H1 (cell line): Measurements from ENCODE around the gene EGR4. TPM values are rescaled to one million over a fixed set of nuclear protein-coding genes. Genes with fewer than 3 reads are reported as not detected.
"Not testable (repeated sequence)": the region's sequence is repeated elsewhere in the genome, so short reads cannot be mapped to it uniquely, and the experiment has no call there.

ENCODE experiments used
- CTCF ChIA-PET: fragments of 300-600 bp; sonication (Branson Sonifier 250); formaldehyde crosslinking; loops from one replicate; lab custom pipeline; 2021; ENCODE audit not compliant: partially characterized antibody; lab: Charles Lee
- POLR2A ChIA-PET: fragments of 300-600 bp; sonication (Branson Sonifier 250); formaldehyde crosslinking; loops from one replicate; lab custom pipeline; 2021; ENCODE audit warnings: inconsistent platforms; ENCODE audit not compliant: partially characterized antibody; lab: Charles Lee
- DNase-seq, 2 experiments: peaks; one replicate each; pipeline versions ENCODE4 v3.0.0 to v3.0.0-alpha.2; 2010 to 2022; ENCODE audit warnings: low spot score in 2 of 2, low read depth in 1 of 2, mixed read lengths in 1 of 2
- FAIRE-seq: peaks from 2 replicates; lab custom pipeline; 2011; peaks lifted over from hg19 to GRCh38; lab: Jason Lieb, UNC
- H2AFZ ChIP-seq: 2 replicates; pipeline ENCODE4 v1.8.1; 2012; ENCODE audit warnings: low read length, inconsistent platforms
- H2AK5ac ChIP-seq: 2 replicates; pipeline ENCODE4 v1.6.1; 2013; ENCODE audit warnings: low read depth, low read length
- H2BK120ac ChIP-seq: replicated peaks from 2 replicates; pipeline ENCODE3; 2013; ENCODE audit warnings: low read depth, low read length, inconsistent platforms
- H2BK12ac ChIP-seq: 2 replicates; pipeline ENCODE4 v1.6.1; 2013; ENCODE audit warnings: low read depth, low read length
- H2BK15ac ChIP-seq: 2 replicates; pipeline ENCODE4 v1.6.1; 2013; ENCODE audit warnings: low read length
- H2BK20ac ChIP-seq: 2 replicates; pipeline ENCODE4 v1.6.1; 2013; ENCODE audit warnings: low read length
- H2BK5ac ChIP-seq: 2 replicates; pipeline ENCODE4 v1.6.1; 2013; ENCODE audit warnings: low read depth, low read length
- H3K14ac ChIP-seq: 2 replicates; pipeline ENCODE4 v1.6.1; 2013; ENCODE audit warnings: inconsistent platforms; ENCODE audit not compliant: insufficient read length
- H3K18ac ChIP-seq: 2 replicates; pipeline ENCODE4 v1.6.1; 2013; ENCODE audit warnings: low read length; ENCODE audit errors: extremely low read depth
- H3K23ac ChIP-seq: 2 replicates; pipeline ENCODE4 v1.6.1; 2013; ENCODE audit warnings: inconsistent platforms; ENCODE audit not compliant: insufficient read length
- H3K23me2 ChIP-seq: 2 replicates; pipeline ENCODE4 v1.6.1; 2013; ENCODE audit warnings: low read depth, low read length
- H3K27ac ChIP-seq: 2 replicates; pipeline ENCODE4 v1.6.1; 2011; ENCODE audit warnings: low read depth, low read length, inconsistent platforms
- H3K27me3 ChIP-seq, 4 experiments: replicated peaks in 1 of 4; 1 replicate in 1 of 4; 2 replicates in 3 of 4; pipeline versions ENCODE4 v1.6.1 to v1.8.1; 2011 to 2013; ENCODE audit warnings: low read length in 3 of 4, mild to moderate bottlenecking in 3 of 4, inconsistent platforms in 2 of 4, mixed read lengths in 2 of 4, moderate library complexity in 1 of 4; ENCODE audit not compliant: control insufficient read depth in 3 of 4, insufficient read depth in 3 of 4; ENCODE audit errors: extremely low read depth in 1 of 4
- H3K36me3 ChIP-seq, 4 experiments: 2 replicates each; pipeline versions ENCODE4 v1.6.1 to v1.8.1; 2011 to 2013; ENCODE audit warnings: mild to moderate bottlenecking in 4 of 4, low read length in 3 of 4, moderate library complexity in 2 of 4, control low read depth in 1 of 4, inconsistent platforms in 1 of 4; ENCODE audit not compliant: insufficient read depth in 4 of 4, control insufficient read depth in 2 of 4
- H3K4ac ChIP-seq: replicated peaks from 2 replicates; pipeline ENCODE3; 2013; ENCODE audit warnings: low read length, low read depth, mixed read lengths, inconsistent platforms; ENCODE audit not compliant: insufficient read length
- H3K4me1 ChIP-seq, 4 experiments: replicated peaks in 1 of 4; 1 replicate in 1 of 4; 2 replicates in 3 of 4; pipeline versions ENCODE4 v1.6.1 to v1.8.1; 2011 to 2013; ENCODE audit warnings: low read length in 3 of 4, inconsistent platforms in 2 of 4, mixed read lengths in 1 of 4; ENCODE audit not compliant: insufficient read depth in 4 of 4, control insufficient read depth in 3 of 4
- H3K4me2 ChIP-seq, 2 experiments: 2 replicates each; pipeline versions ENCODE4 v1.6.1 to v1.8.1; 2011 to 2013; ENCODE audit warnings: low read depth in 2 of 2, low read length in 2 of 2, control low read depth in 1 of 2, inconsistent platforms in 1 of 2, mild to moderate bottlenecking in 1 of 2; ENCODE audit not compliant: insufficient read depth in 1 of 2
- H3K4me3 ChIP-seq, 4 experiments: fragments of 200-600, 300-600 bp in 1 of 4; sonication (generic), shearing (Covaris generic), sonication (Bioruptor Twin) in 1 of 4; 2 replicates each; pipeline versions ENCODE4 v1.5.1 to v1.8.1; 2011 to 2016; ENCODE audit warnings: low read length in 4 of 4, low read depth in 3 of 4, control low read depth in 2 of 4, inconsistent platforms in 2 of 4, mild to moderate bottlenecking in 2 of 4, mixed read lengths in 1 of 4, moderate library complexity in 1 of 4; ENCODE audit not compliant: insufficient read depth in 2 of 4; ENCODE audit errors: extremely low read depth in 1 of 4
- H3K56ac ChIP-seq: replicated peaks from 2 replicates; pipeline ENCODE3; 2013; ENCODE audit warnings: low read depth, mild to moderate bottlenecking, mixed read lengths, low read length, inconsistent platforms; ENCODE audit not compliant: insufficient read length
- H3K79me1 ChIP-seq: 2 replicates; pipeline ENCODE4 v1.6.1; 2013; ENCODE audit warnings: low read depth, low read length, control low read depth
- H3K79me2 ChIP-seq, 2 experiments: 2 replicates each; pipeline versions ENCODE4 v1.6.1 to v1.8.1; 2012 to 2013; ENCODE audit warnings: low read length in 2 of 2, mild to moderate bottlenecking in 2 of 2, inconsistent platforms in 1 of 2; ENCODE audit not compliant: insufficient read depth in 2 of 2, control insufficient read depth in 1 of 2
- H3K9ac ChIP-seq, 4 experiments: replicated peaks in 1 of 4; 1 replicate in 1 of 4; 2 replicates in 3 of 4; pipeline versions ENCODE4 v1.6.1 to v1.8.1; 2011 to 2013; ENCODE audit warnings: low read depth in 3 of 4, low read length in 3 of 4, control low read depth in 2 of 4, mild to moderate bottlenecking in 2 of 4, moderate library complexity in 2 of 4, inconsistent platforms in 1 of 4; ENCODE audit errors: extremely low read depth in 1 of 4
- H3K9me3 ChIP-seq, 2 experiments: 2 replicates each; pipeline versions ENCODE4 v1.6.1 to v1.8.1; 2012 to 2013; ENCODE audit warnings: mild to moderate bottlenecking in 2 of 2, moderate library complexity in 2 of 2, control low read depth in 1 of 2, inconsistent platforms in 1 of 2, low read depth in 1 of 2, low read length in 1 of 2, mixed read lengths in 1 of 2; ENCODE audit not compliant: insufficient read depth in 2 of 2
- H4K20me1 ChIP-seq, 2 experiments: replicated peaks in 1 of 2; 2 replicates each; pipeline versions ENCODE3 to v1.8.1; 2011 to 2013; ENCODE audit warnings: inconsistent platforms in 2 of 2, low read length in 2 of 2, mild to moderate bottlenecking in 1 of 2; ENCODE audit not compliant: insufficient read depth in 2 of 2, control insufficient read depth in 1 of 2
- H4K5ac ChIP-seq: 2 replicates; pipeline ENCODE4 v1.6.1; 2013; ENCODE audit warnings: low read length, low read depth, mixed read lengths, inconsistent platforms; ENCODE audit not compliant: insufficient read length
- H4K8ac ChIP-seq: 2 replicates; pipeline ENCODE4 v1.8.0; 2013; ENCODE audit warnings: mild to moderate bottlenecking, moderate library complexity, low read length, inconsistent platforms; ENCODE audit not compliant: insufficient read depth; ENCODE audit errors: extremely low read depth
- H4K91ac ChIP-seq: replicated peaks from 2 replicates; pipeline ENCODE3; 2013; ENCODE audit warnings: low read length, mixed read lengths, inconsistent platforms; ENCODE audit not compliant: insufficient read length
- WGBS, 2 experiments: shearing (Covaris generic) in 1 of 2; methylation state at CpG; one replicate each; pipeline versions ENCODE4 v1.1.6 to v1.1.7; 2013 to 2015; ENCODE audit warnings: low lambda C conversion rate in 2 of 2, mixed read lengths in 2 of 2, inconsistent platforms in 1 of 2, low coverage in 1 of 2, missing lambda C conversion rate in 1 of 2; ENCODE audit not compliant: insufficient replicate concordance in 2 of 2, insufficient coverage in 1 of 2, insufficient read length in 1 of 2; ENCODE audit errors: extremely low coverage in 1 of 2, missing lambda C conversion rate in 1 of 2; 5-methylcytosine and 5-hydroxymethylcytosine counted together
- polyA plus RNA-seq, 7 experiments: library from polyadenylated mRNA; depleted of rRNA in 3 of 7; stranded (reverse) in 5 of 7; unstranded in 2 of 7; fragments of >200 nt in 5 of 7; fragments of 200-250 nt in 2 of 7; gene quantifications; 1 replicate in 5 of 7; 2 replicates in 1 of 7; 4 replicates in 1 of 7; pipeline versions ENCODE4 v1.2.1 to v1.2.3, GENCODE V29; 2011 to 2013; ENCODE audit warnings: missing spikeins in 2 of 7, mixed read lengths in 2 of 7
- total RNA-seq: library from RNA; stranded (reverse); fragmentation: NEBNext Ultra II Directional; extraction: Animal tissue kit (Norgen Biotek cat#: 25700); gene quantifications from 2 replicates; pipeline ENCODE4 v1.2.1, GENCODE V29; 2021

The EGR4 gene
- total and polyA plus RNA-seq, 2 of the 8 experiments (the other 6 are each of a cell fraction or from before 2014, with no cell fraction given) = 0.20 TPM; not detected in 1

DNA sequence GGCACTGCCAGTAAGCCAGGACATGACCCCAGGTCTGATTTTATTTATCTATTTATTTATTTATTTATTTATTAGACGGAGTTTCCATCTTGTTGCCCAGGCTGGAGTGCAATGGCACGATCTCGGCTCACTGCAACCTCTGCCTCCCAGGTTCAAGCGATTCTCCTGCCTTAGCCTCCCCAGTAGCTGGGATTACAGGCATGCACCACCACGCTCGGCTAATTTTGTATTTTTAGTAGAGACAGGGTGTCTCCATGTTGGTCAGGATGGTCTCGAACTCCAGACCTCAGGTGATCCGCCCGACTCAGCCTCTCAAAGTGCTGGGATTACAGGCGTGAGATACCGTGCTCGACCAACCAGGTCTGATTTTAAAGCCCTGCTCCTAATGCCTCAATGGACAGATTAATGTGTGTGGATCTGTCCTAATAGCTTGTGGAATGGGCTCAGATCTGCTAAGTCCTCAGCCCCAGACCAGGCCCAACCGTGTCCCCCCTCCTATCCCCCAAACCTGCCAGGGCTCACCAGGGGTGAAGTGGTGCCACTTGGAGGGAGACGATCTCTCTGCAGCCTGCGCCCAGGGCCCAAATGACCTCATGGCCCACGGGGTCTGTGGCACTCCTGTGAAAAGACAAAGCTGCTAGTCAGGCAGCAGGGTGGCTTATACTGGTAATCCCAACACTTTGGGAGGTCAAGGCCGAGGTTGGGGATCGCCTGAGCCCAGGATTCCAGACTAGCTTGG, 30.5 kb downstream of the EGR4 start:
- H3K18ac ChIP-seq, H3K23ac ChIP-seq, H4K5ac ChIP-seq, H2AFZ ChIP-seq, H3K56ac ChIP-seq, H3K4me3 ChIP-seq, H3K23me2 ChIP-seq, DNase-seq, H3K79me2 ChIP-seq, H3K9ac ChIP-seq, H3K14ac ChIP-seq, H2BK12ac ChIP-seq, H2BK15ac ChIP-seq, H3K4ac ChIP-seq, H3K4me1 ChIP-seq, H2BK5ac ChIP-seq, H2BK120ac ChIP-seq, H3K27me3 ChIP-seq, H3K79me1 ChIP-seq, H3K4me2 ChIP-seq, FAIRE-seq, H3K9me3 ChIP-seq, H3K27ac ChIP-seq, H4K91ac ChIP-seq, H2BK20ac ChIP-seq, H2AK5ac ChIP-seq, H4K8ac ChIP-seq: not testable (repeated sequence)
- H3K36me3 ChIP-seq = peaks cover 3 to 20% (median 8%) of the 10 kb centered on the region in 4 experiments; a peak in 5 of 8 replicates
- WGBS, 2 experiments = 89% methylated on average over 18 of the region's 18 CpGs; no CpG with 5 or more reads in 1 of the 2 experiments
- ChIA-PET POLR2A (interaction anchor here (0.8 to 3.0 kb wide), 7 partner anchors 9 to 29 kb away, joined by 3 to 11 read pairs (median 4); partner anchors contain the start of gene CCT7), CTCF (interaction anchor here (0.6 to 3.9 kb wide), 7 partner anchors 15 to 369 kb away, joined by 3 to 24 read pairs (median 4); no protein-coding TSS in a partner anchor)
- H4K20me1 ChIP-seq = peaks cover 7 to 20% of the 10 kb centered on the region in 2 experiments
